Esophagus squamous epithelium (tissue), 5 donors: ENCODE results near the gene PSMB5. TPM values are rescaled to one million over a fixed set of nuclear protein-coding genes. Genes with fewer than 3 reads are reported as not detected.

Experiments used
- DNase-seq: peaks from one replicate; lab custom pipeline; 2025; lab: John Stamatoyannopoulos, UW
- H3K27ac ChIP-seq, 4 donors: fragments of 200-600 bp; sonication (generic); one replicate each; pipeline ENCODE4 v1.5.1; 2016 to 2019; ENCODE audit warnings: mild to moderate bottlenecking in 1 of 4
- H3K27me3 ChIP-seq, 4 donors: fragments of 200-600 bp; sonication (generic); 1 replicate in 3 of 4; 2 replicates in 1 of 4; pipeline versions ENCODE4 v1.5.1 to v1.6.0; 2017 to 2021; ENCODE audit warnings: antibody characterized with exemption in 1 of 4
- H3K36me3 ChIP-seq, 3 donors: fragments of 200-600 bp; sonication (generic); one replicate each; pipeline ENCODE4 v1.5.1; 2016 to 2019
- H3K4me1 ChIP-seq, 3 donors: fragments of 200-600 bp; sonication (generic); one replicate each; pipeline ENCODE4 v1.5.1; 2017 to 2019
- H3K4me3 ChIP-seq, 4 donors: fragments of 200-600 bp; sonication (generic); 1 replicate in 3 of 4; 2 replicates in 1 of 4; pipeline ENCODE4 v1.5.1; 2016 to 2019; ENCODE audit warnings: mild to moderate bottlenecking in 2 of 4, moderate library complexity in 1 of 4
- H3K9me3 ChIP-seq, 3 donors: fragments of 200-600 bp; sonication (generic); one replicate each; pipeline ENCODE4 v1.5.1; 2016 to 2019
- CTCF ChIP-seq, 6 experiments: fragments of 450-650 bp in 4 of 6; fragments of 200-600 bp in 2 of 6; sonication (generic) in 2 of 6; IDR thresholded peaks; one replicate each; pipeline ENCODE4 v1.5.1; 2016 to 2019; ENCODE audit warnings: antibody characterized with exemption in 6 of 6, mild to moderate bottlenecking in 4 of 6, moderate library complexity in 4 of 6
- POLR2A ChIP-seq, 4 donors: fragments of 450-650 bp; IDR thresholded peaks; one replicate each; pipeline ENCODE4 v1.6.1; 2017; ENCODE audit warnings: antibody characterized with exemption in 4 of 4, mild to moderate bottlenecking in 4 of 4, moderate library complexity in 3 of 4
- WGBS, 2 donors: methylation state at CpG; one replicate each; pipeline ENCODE4 v1.1.5; 2018; 5-methylcytosine and 5-hydroxymethylcytosine counted together
- intact Hi-C: fragments of 100-400 bp; cut with DNase I; formaldehyde crosslinking; loops from one replicate; pipeline ENCODE4 v1.15.0; 2022
- total RNA-seq, 4 donors: library from RNA; depleted of rRNA; stranded (reverse); fragments of >200 nt; gene quantifications; one replicate each; pipeline ENCODE4 v1.1.0, GENCODE V29; 2016
- donor health status: DM: yes; HTN: yes; CAD: no.

Gene PSMB5
- total RNA-seq, 4 donors from 2014 or later = 140 to 185 (median 153) TPM

GRCh38 chr14:23056145-23056955 lies 21.6 kb upstream of the PSMB5 start:
- H3K4me1 ChIP-seq = peaks cover 12 to 30% (median 14%) of the 10 kb centered on the region in 3 donors
- WGBS, 2 donors = 3 to 8% methylated on average over 13 to 17 of the region's 17 CpGs
- peak overlapping the region; percentile 66 to 86 (median 73) for H3K4me3 ChIP-seq
- H3K36me3 ChIP-seq = peaks cover 13 to 32% (median 27%) of the 10 kb centered on the region in 3 donors
- DNase-seq = no peak
- intact Hi-C loops = loop anchor here (5.0 kb wide), 1 partner anchor 69 kb away; no protein-coding TSS in a partner anchor
- no peaks in the 10 kb centered on the region for H3K9me3 ChIP-seq
- H3K27me3 ChIP-seq = no peaks in the 10 kb centered on the region
- H3K27ac ChIP-seq = peak overlapping the region in 1 of 4 donors; percentile 87
- no peak for TF ChIP-seq POLR2A (IDR thresholded peaks at IDR 0.05)
- peak; percentile 43 to 65 (median 56) for TF ChIP-seq CTCF (IDR thresholded peaks at IDR 0.05)

- no peaks in the 10 kb centered on the region for H3K9me3 ChIP-seq
- WGBS, 2 donors = no CpG with 5 or more reads among the region's 6 CpGs
- peaks cover 12 to 30% (median 14%) of the 10 kb centered on the region in 3 donors for H3K4me1 ChIP-seq
- intact Hi-C loops = loop anchor here (5.0 kb wide), 1 partner anchor 68 kb away; no protein-coding TSS in a partner anchor
- no peaks in the 10 kb centered on the region for H3K27me3 ChIP-seq
- H3K27ac ChIP-seq = no peak overlapping the region
- H3K4me3 ChIP-seq = no peak overlapping the region
- TF ChIP-seq CTCF (IDR thresholded peaks at IDR 0.05) (no peak), POLR2A (IDR thresholded peaks at IDR 0.05) (no peak)
- peaks cover 13 to 26% (median 20%) of the 10 kb centered on the region in 3 donors for H3K36me3 ChIP-seq
- no peak for DNase-seq
These were observed 21.0 kb upstream of the PSMB5 start for GRCh38 chr14:23055621-23056144.

GRCh38 chr14:23055147-23055550 lies 20.4 kb upstream of the PSMB5 start:
- peaks cover 12 to 30% (median 14%) of the 10 kb centered on the region in 3 donors for H3K4me1 ChIP-seq
- intact Hi-C loops = loop anchor here (5.0 kb wide), 1 partner anchor 68 kb away; no protein-coding TSS in a partner anchor
- DNase-seq = no peak
- 85 to 99% methylated on average over 5 to 11 of the region's 12 CpGs for WGBS, 2 donors
- H3K27me3 ChIP-seq = no peaks in the 10 kb centered on the region
- peaks cover 8 to 20% (median 15%) of the 10 kb centered on the region in 3 donors for H3K36me3 ChIP-seq
- no peaks in the 10 kb centered on the region for H3K9me3 ChIP-seq
- no peak overlapping the region for H3K4me3 ChIP-seq
- TF ChIP-seq CTCF (IDR thresholded peaks at IDR 0.05) (no peak), POLR2A (IDR thresholded peaks at IDR 0.05) (no peak)
- no peak overlapping the region for H3K27ac ChIP-seq

GRCh38 chr14:23054000-23054811 lies 19.5 kb upstream of the PSMB5 start:
- TF ChIP-seq CTCF (IDR thresholded peaks at IDR 0.05) (no peak), POLR2A (IDR thresholded peaks at IDR 0.05) (no peak)
- Histone ChIP-seq H3K27me3 (no peaks in the 10 kb centered on the region), H3K36me3 (peaks cover 4 to 11% (median 7%) of the 10 kb centered on the region in 3 donors), H3K4me1 (peaks cover 12 to 30% (median 14%) of the 10 kb centered on the region in 3 donors), H3K9me3 (no peaks in the 10 kb centered on the region), H3K4me3 (no peak overlapping the region), H3K27ac (no peak overlapping the region)
- intact Hi-C loops = no loop called here
- 79 to 88% methylated on average over 6 to 12 of the region's 17 CpGs for WGBS, 2 donors
- DNase-seq = no peak
